MCF 10A (cell line): ENCODE measurements around the gene HLA-DMA. TPM values are rescaled to one million over a fixed set of nuclear protein-coding genes. Genes with fewer than 3 reads are reported as not detected.

Experiments
- BruUV-seq: library from RNA; stranded (reverse); fragments of 400-500 nt; replicated peaks from 2 replicates; lab custom pipeline; 2021; lab: Mats Ljungman, UMichigan
- CTCF ChIA-PET: fragments of 300-600 bp; sonication (Branson Sonifier 250); formaldehyde crosslinking; extraction: SDS; loops from one replicate; lab custom pipeline; 2021; ENCODE audit warnings: antibody characterized with exemption, inconsistent platforms; lab: Yijun Ruan, JAX
- POLR2A ChIA-PET: fragments of 300-600, 350-650 bp; sonication (Branson Sonifier 250); formaldehyde crosslinking; extraction: SDS; loops from one replicate; lab custom pipeline; 2020; ENCODE audit warnings: antibody characterized with exemption, inconsistent platforms; lab: Yijun Ruan, JAX
- DNase-seq: peaks from one replicate; pipeline ENCODE4 v3.0.0-alpha.2; 2018; ENCODE audit not compliant: unreplicated experiment
- H3K27ac Mint-ChIP-seq: one replicate; pipeline ENCODE4 v1.8.0; 2022; ENCODE audit warnings: mild to moderate bottlenecking, low read depth, mixed read lengths; ENCODE audit not compliant: unreplicated experiment
- H3K27me3 Mint-ChIP-seq: one replicate; pipeline ENCODE4 v1.8.0; 2022; ENCODE audit warnings: mixed read lengths; ENCODE audit not compliant: insufficient read depth, unreplicated experiment
- H3K36me3 Mint-ChIP-seq: one replicate; pipeline ENCODE4 v1.8.0; 2022; ENCODE audit warnings: mild to moderate bottlenecking, moderate library complexity, mixed read lengths; ENCODE audit not compliant: insufficient read depth, unreplicated experiment
- H3K4me1 Mint-ChIP-seq: one replicate; pipeline ENCODE4 v1.8.0; 2022; ENCODE audit warnings: mixed read lengths; ENCODE audit not compliant: insufficient read depth, unreplicated experiment
- H3K4me3 Mint-ChIP-seq: one replicate; pipeline ENCODE4 v1.8.0; 2022; ENCODE audit warnings: mild to moderate bottlenecking, moderate library complexity, mixed read lengths; ENCODE audit not compliant: unreplicated experiment
- H3K9me3 Mint-ChIP-seq: one replicate; pipeline ENCODE4 v1.8.0; 2022; ENCODE audit warnings: mixed read lengths; ENCODE audit not compliant: unreplicated experiment
- CTCF ChIP-seq: fragments of 200-600 bp; IDR thresholded peaks from one replicate; pipeline ENCODE4 v1.8.0; 2022; ENCODE audit warnings: antibody characterized with exemption, mild to moderate bottlenecking; ENCODE audit not compliant: unreplicated experiment
- intact Hi-C: fragments of 100-400 bp; cut with micrococcal nuclease; formaldehyde crosslinking; loops from 2 replicates; pipeline ENCODE4 v1.14.1; 2022
- total RNA-seq: library from RNA; stranded (reverse); gene quantifications from 2 replicates; pipeline ENCODE4 v1.2.3, GENCODE V29; 2022

The HLA-DMA gene
- total RNA-seq, 1 experiment from 2014 or later, result 2.4 TPM

- BruUV-seq, result no TSS peak
- Mint-ChIP-seq H3K36me3 (peaks cover 34% of the 10 kb centered on the region), H3K4me3 (no peak overlapping the region), H3K27me3 (no peaks in the 10 kb centered on the region), H3K27ac (no peak overlapping the region), H3K4me1 (peaks cover 20% of the 10 kb centered on the region), H3K9me3 (no peaks in the 10 kb centered on the region)
- CTCF ChIA-PET, result interaction anchor here (0.6 to 7.6 kb wide), 53 partner anchors 9 to 644 kb away, joined by 3 to 161 read pairs (median 5); partner anchors contain the start of genes BRD2, HLA-DMA, HLA-DPB1 and TAP2
- intact Hi-C loops, result loop anchor here (1.0 to 2.0 kb wide), 5 partner anchors 11 to 100 kb away; partner anchors contain the start of gene HLA-DMA
- POLR2A ChIA-PET, result interaction anchor here (0.6 to 12.1 kb wide), 15 partner anchors 13 to 789 kb away, joined by 3 to 245 read pairs (median 4); partner anchors contain the start of genes BRD2, HLA-DMA and TAP2
- DNase-seq, result peak; percentile 91
- TF ChIP-seq CTCF, result peak; percentile 81
Observed at GRCh38 chr6:32984622-32985389, 31.9 kb upstream of the HLA-DMA start.

GRCh38 chr6:32983964-32984621 lies 31.2 kb upstream of the HLA-DMA start:
- intact Hi-C loops, result loop anchor here (1.0 to 2.0 kb wide), 5 partner anchors 10 to 99 kb away; partner anchors contain the start of gene HLA-DMA
- Mint-ChIP-seq H3K4me3 (no peak overlapping the region), H3K27me3 (no peaks in the 10 kb centered on the region), H3K9me3 (no peaks in the 10 kb centered on the region), H3K27ac (no peak overlapping the region), H3K4me1 (peaks cover 20% of the 10 kb centered on the region), H3K36me3 (peaks cover 41% of the 10 kb centered on the region)
- DNase-seq, result peak; percentile 12
- BruUV-seq, result TSS peak; percentile 2
- no peak for TF ChIP-seq CTCF
- ChIA-PET POLR2A (interaction anchor here (0.7 to 12.1 kb wide), 14 partner anchors 12 to 265 kb away, joined by 3 to 245 read pairs (median 4); partner anchors contain the start of genes BRD2, HLA-DMA and TAP2), CTCF (interaction anchor here (0.6 to 7.6 kb wide), 48 partner anchors 9 to 1705 kb away, joined by 3 to 161 read pairs (median 6); partner anchors contain the start of genes BRD2, HLA-DMA, HLA-DPB1 and TAP2)

DNA sequence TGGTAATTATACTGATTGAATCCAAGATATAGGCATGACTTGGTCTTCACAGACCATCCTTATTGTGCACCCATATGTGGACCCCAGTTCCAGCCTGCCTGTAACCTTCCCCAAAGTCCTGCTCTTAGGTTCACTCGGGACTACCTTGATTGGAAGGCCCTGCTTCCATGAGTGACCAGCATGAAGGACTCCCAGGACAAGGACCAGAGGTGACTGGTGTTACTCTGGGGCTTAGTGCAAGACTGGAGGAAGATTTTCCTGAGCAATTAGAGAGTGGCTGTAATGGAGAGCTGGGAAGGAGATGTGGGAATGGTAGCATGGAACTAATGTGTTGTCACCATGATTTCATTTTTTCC lies 30.6 kb upstream of the HLA-DMA start:
- intact Hi-C loops, result no loop called here
- Mint-ChIP-seq H3K4me3 (no peak overlapping the region), H3K36me3 (peaks cover 47% of the 10 kb centered on the region), H3K4me1 (peaks cover 20% of the 10 kb centered on the region), H3K27me3 (no peaks in the 10 kb centered on the region), H3K27ac (no peak overlapping the region), H3K9me3 (no peaks in the 10 kb centered on the region)
- BruUV-seq, result no TSS peak
- CTCF ChIA-PET, result interaction anchor here (1.5 to 7.6 kb wide), 16 partner anchors 9 to 265 kb away, joined by 4 to 161 read pairs (median 10); partner anchors contain the start of genes BRD2, HLA-DMA and TAP2
- TF ChIP-seq CTCF, result no peak
- no peak for DNase-seq
- POLR2A ChIA-PET, result interaction anchor here (1.3 to 12.1 kb wide), 7 partner anchors 12 to 145 kb away, joined by 5 to 245 read pairs (median 6); partner anchors contain the start of genes BRD2, HLA-DMA and TAP2
